Bronchial epithelial cell (primary cell): ENCODE measurements around the gene GPC1. TPM values are rescaled to one million over a fixed set of nuclear protein-coding genes. Genes with fewer than 3 reads are reported as not detected.

ENCODE experiments used
- DNase-seq: peaks from one replicate; pipeline ENCODE4 v3.0.0-alpha.2; 2010; ENCODE audit warnings: low read depth
- FAIRE-seq: peaks from 2 replicates; lab custom pipeline; 2011; peaks lifted over from hg19 to GRCh38; lab: Jason Lieb, UNC
- H3K27me3 ChIP-seq: 2 replicates; pipeline ENCODE4 v1.5.1; 2011; ENCODE audit warnings: low read length; ENCODE audit not compliant: control insufficient read depth, insufficient read depth
- H3K36me3 ChIP-seq: 2 replicates; pipeline ENCODE4 v1.5.1; 2011; ENCODE audit warnings: low read length; ENCODE audit not compliant: control insufficient read depth, insufficient read depth
- H3K4me3 ChIP-seq: 2 replicates; pipeline ENCODE4 v1.5.1; 2011; ENCODE audit warnings: mild to moderate bottlenecking, low read depth, low read length, control low read depth
- total RNA-seq: library from RNA; depleted of rRNA; stranded (reverse); fragments of >200 nt; gene quantifications from 2 replicates; pipeline ENCODE4 v1.2.1, GENCODE V29; 2014
- TF ChIP-seq, protein P1 (sequence below): IDR thresholded peaks from 2 replicates; pipeline ENCODE4 v1.5.1; 2011; ENCODE audit warnings: mild to moderate bottlenecking, moderate library complexity, low read length, control low read depth, inconsistent platforms; ENCODE audit not compliant: insufficient read depth, severe bottlenecking

The GPC1 gene
- total RNA-seq, 1 donor from 2014 or later, result 65.8 TPM

DNA sequence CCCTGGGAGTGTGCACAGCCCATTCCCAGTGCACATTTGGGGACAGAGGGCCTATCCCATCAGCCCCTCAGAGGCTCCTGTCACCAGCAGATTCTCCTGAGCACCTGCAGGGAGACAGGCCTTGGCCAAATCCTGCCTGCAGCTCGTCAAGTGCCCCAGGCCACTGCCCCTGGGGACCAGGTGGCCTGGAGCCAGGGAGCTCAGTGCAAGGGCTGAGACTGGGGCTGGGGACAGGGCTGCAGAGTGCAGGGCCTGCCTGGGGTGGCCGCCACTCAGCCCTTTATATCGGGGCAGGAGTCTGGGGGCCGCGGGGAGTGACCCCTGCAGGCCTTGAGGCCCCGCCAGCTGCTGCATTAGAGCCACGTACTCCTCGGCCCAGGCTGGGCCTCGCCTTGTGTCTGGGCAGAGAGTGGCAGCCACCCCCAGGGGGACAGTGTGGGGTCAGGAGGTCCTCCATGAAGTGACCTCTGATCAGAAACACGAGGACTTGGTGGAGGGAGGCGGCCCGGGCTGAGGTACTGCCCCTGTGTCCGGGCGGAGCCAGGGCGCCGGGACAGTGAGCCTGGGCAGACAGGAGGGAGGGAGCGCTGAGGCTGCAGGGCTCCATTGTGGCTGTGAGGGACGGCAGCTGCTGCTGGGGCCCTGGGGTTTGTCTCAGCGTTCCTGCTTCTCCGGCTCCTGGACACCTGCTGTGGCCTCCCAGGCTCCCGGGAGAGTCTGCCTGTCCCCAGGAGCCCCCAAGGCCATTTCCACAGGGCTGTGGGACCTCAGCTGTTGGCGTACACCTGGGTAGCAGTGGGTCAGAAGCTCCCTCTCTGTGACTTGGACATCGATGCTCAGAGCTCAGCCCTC, 24.2 kb downstream of the GPC1 start:
- peaks cover 37% of the 10 kb centered on the region for H3K36me3 ChIP-seq
- no peak for DNase-seq
- no peaks in the 10 kb centered on the region for H3K27me3 ChIP-seq
- no peak for FAIRE-seq
- H3K4me3 ChIP-seq, result no peak overlapping the region
- TF ChIP-seq, protein P1, sequence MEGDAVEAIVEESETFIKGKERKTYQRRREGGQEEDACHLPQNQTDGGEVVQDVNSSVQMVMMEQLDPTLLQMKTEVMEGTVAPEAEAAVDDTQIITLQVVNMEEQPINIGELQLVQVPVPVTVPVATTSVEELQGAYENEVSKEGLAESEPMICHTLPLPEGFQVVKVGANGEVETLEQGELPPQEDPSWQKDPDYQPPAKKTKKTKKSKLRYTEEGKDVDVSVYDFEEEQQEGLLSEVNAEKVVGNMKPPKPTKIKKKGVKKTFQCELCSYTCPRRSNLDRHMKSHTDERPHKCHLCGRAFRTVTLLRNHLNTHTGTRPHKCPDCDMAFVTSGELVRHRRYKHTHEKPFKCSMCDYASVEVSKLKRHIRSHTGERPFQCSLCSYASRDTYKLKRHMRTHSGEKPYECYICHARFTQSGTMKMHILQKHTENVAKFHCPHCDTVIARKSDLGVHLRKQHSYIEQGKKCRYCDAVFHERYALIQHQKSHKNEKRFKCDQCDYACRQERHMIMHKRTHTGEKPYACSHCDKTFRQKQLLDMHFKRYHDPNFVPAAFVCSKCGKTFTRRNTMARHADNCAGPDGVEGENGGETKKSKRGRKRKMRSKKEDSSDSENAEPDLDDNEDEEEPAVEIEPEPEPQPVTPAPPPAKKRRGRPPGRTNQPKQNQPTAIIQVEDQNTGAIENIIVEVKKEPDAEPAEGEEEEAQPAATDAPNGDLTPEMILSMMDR, result no peak

DNA sequence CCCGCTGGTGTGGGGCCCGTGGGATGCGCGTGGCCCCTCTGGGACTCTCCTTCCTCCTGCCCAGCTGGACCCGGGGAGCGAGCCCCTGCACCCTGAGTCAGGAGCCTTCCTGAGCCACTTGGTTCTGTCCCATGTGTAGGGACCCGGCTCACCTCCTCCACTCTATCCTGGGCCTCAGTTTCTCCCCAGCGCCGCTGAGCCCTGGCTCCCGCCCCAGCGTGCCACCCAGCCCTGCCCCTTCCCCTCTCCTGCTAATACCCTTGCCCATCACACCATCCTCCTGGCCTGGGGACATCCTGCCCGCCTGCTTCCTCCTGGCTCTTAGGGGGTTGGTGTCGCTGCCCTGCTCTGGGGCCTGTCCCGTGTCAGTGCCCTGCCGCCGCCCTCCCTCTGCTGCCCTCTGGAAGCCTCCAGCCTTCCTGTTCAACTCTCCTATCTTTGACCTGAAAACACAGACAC, 24.8 kb downstream of the GPC1 start:
- peaks cover 43% of the 10 kb centered on the region for H3K36me3 ChIP-seq
- TF ChIP-seq, protein P1, result no peak
- DNase-seq (no peak), FAIRE-seq (no peak)
- no peaks in the 10 kb centered on the region for H3K27me3 ChIP-seq
- H3K4me3 ChIP-seq, result no peak overlapping the region

DNA sequence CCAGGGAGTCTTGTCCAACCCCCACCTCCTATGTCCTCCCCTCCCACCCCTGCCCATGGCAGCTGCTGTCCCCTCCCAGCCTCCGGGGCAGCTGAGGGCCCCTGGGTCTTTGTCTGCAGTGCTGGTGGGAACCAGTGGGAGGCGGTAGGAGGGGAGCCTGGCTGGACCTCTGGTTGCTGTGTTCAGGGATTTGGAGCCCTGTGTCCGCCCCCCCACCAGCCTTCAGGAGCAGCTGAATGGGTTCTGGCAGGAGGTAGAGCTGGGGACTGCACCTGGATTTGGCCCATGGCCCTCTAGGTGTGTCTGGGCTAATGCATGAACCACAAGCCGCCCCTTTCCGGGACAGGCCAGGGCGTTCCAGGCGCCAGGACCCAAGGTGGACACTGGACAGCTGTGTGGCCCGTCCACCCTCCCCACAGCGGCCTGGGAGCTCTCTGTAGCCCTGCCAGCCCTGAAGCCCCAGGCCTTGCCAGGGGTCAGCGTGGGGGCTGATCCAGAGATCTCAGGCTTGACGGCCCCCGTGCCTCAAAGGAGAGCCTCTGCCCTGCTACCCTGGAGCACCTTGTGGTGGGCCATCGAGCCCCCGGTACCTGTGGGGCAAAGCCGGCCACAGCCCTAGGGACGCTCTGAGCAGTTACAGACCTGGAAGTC, 25.4 kb downstream of the GPC1 start:
- TF ChIP-seq, protein P1, result no peak
- DNase-seq, result no peak
- H3K27me3 ChIP-seq, result no peaks in the 10 kb centered on the region
- no peak overlapping the region for H3K4me3 ChIP-seq
- no peak for FAIRE-seq
- peaks cover 46% of the 10 kb centered on the region for H3K36me3 ChIP-seq

DNA sequence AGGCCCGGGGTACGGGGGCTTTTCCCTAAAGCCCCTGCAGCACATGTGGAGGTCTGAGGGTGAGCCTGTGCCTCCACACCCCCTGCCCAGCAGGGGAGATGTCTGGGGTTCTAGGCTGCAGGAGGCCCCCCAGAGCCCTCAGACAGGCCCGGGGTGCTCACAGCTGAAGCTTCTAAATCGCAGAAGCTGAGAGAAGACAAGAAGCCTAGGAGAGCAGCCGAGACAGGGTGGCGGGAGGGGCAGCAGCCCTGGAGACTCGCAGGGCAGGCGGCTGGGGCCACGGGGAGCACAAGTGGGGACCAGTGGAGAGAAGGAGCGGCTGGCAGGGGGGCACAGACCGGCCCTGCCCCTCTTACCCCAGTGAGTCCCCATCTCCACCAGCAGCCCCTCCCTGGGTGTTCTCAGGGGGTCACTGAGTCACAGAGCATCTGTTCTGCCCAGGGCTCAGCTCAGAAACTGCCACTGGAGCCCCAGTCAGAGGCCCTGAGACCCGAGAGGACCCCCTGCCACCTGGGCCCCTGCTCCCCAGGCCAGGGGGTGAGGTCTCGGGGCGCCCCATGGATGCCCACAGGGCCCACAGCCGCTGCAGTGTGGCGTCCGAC, 26.1 kb downstream of the GPC1 start:
- DNase-seq, result no peak
- TF ChIP-seq, protein P1, result no peak
- FAIRE-seq, result no peak
- no peaks in the 10 kb centered on the region for H3K27me3 ChIP-seq
- H3K36me3 ChIP-seq, result peaks cover 48% of the 10 kb centered on the region
- no peak overlapping the region for H3K4me3 ChIP-seq

DNA sequence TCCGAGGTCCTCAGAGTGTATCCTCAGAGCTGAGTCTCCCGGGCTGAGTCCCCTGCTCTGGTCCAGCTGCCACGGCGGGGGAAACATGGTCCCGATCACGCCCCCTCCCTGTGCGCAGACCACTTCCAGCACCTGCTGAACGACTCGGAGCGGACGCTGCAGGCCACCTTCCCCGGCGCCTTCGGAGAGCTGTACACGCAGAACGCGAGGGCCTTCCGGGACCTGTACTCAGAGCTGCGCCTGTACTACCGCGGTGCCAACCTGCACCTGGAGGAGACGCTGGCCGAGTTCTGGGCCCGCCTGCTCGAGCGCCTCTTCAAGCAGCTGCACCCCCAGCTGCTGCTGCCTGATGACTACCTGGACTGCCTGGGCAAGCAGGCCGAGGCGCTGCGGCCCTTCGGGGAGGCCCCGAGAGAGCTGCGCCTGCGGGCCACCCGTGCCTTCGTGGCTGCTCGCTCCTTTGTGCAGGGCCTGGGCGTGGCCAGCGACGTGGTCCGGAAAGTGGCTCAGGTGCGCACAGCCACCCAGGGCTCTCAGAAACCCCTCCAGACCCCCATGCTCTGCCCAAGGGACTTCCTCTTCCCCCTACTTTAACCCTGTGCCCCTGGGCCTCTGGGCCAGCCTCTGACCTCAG, 26.7 kb downstream of the GPC1 start:
- Histone ChIP-seq H3K36me3 (peaks cover 50% of the 10 kb centered on the region), H3K27me3 (no peaks in the 10 kb centered on the region), H3K4me3 (no peak overlapping the region)
- FAIRE-seq (no peak), DNase-seq (no peak)
- TF ChIP-seq, protein P1, result no peak
